GM12878 (cell line): ENCODE data around the gene KRTAP4-6.

Experiments used
- CHD2 ChIP-seq: IDR thresholded peaks from 2 replicates; pipeline ENCODE4 v1.6.1; 2011; ENCODE audit warnings: low read depth, low read length, improper control_type of control experiment, borderline replicate concordance
- GABPA ChIP-seq: IDR thresholded peaks from 2 replicates; pipeline ENCODE4 v1.6.1; 2014; ENCODE audit warnings: antibody characterized with exemption, low read depth, mild to moderate bottlenecking, inconsistent platforms
- NFYB ChIP-seq: IDR thresholded peaks from 2 replicates; pipeline ENCODE4 v1.6.1; 2011; ENCODE audit warnings: low read depth, mild to moderate bottlenecking, low read length, improper control_type of control experiment, moderate library complexity; ENCODE audit not compliant: insufficient read depth
- NR2F1 ChIP-seq: fragments of 450-650 bp; conservative IDR thresholded peaks from 2 replicates; pipeline ENCODE4 v1.6.1; 2017; ENCODE audit warnings: mild to moderate bottlenecking
- POLR2A ChIP-seq: IDR thresholded peaks from 2 replicates; pipeline ENCODE4 v1.6.1; 2011; ENCODE audit warnings: low read depth, mild to moderate bottlenecking, low read length
- POLR2AphosphoS5 ChIP-seq: IDR thresholded peaks from 2 replicates; pipeline ENCODE4 v1.6.1; 2011; ENCODE audit warnings: mild to moderate bottlenecking, low read length, inconsistent platforms
- RCOR1 ChIP-seq: conservative IDR thresholded peaks from 2 replicates; pipeline ENCODE4 v1.6.1; 2012; ENCODE audit warnings: low read depth, low read length, improper control_type of control experiment
- REST ChIP-seq: IDR thresholded peaks from 2 replicates; pipeline ENCODE4 v1.6.1; 2012; ENCODE audit warnings: mild to moderate bottlenecking, low read depth, low read length
- TBL1XR1 ChIP-seq: IDR thresholded peaks from 2 replicates; pipeline ENCODE4 v1.6.1; 2012; ENCODE audit warnings: low read depth, low read length, improper control_type of control experiment
- ZBED1 ChIP-seq: IDR thresholded peaks from 2 replicates; pipeline ENCODE4 v1.6.1; 2016; ENCODE audit warnings: borderline replicate concordance

GRCh38 chr17:41184480-41184961, 44.2 kb upstream of the KRTAP4-6 start, which contains the start of gene KRTAP4-1:
- TF ChIP-seq NR2F1 (no peak), POLR2A (no peak), CHD2 (no peak), NFYB (no peak), GABPA (no peak), REST (no peak), ZBED1 (no peak), RCOR1 (no peak), TBL1XR1 (no peak), POLR2AphosphoS5 (no peak)
